ENCODE results near the gene TVP23C.

TVP23C gene

GRCh38 chr17:15465045-15465701, 98.1 kb downstream of the TVP23C start:
- no peak for DNase-seq (ENCODE audit: low read depth)

- DNase-seq (ENCODE audit: low read depth): no peak
Measured at GRCh38 chr17:15464231-15464985, 98.9 kb downstream of the TVP23C start.

GRCh38 chr17:15462976-15463772, 100.1 kb downstream of the TVP23C start:
- DNase-seq (ENCODE audit: low read depth): no peak

DNA sequence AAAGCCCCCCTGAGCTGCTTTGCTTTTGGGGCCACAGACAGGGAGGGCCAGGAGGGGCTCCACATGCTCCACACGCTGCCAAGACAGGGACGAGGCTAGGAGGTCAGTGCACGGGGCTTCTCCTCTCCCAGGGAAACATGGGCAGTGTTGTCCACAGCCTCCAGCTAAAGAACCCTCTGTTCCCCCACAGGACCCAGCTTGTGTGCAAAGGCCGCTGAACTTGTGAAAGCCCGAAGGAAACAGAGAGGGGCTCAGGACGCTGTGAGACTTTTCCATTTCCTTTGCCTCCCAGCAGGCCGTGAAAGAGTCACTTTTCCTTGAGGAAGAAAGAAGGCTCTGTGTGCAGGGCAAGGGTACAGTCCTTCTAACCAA, 105.6 kb downstream of the TVP23C start:
- no peak for DNase-seq (ENCODE audit: low read depth)

DNA sequence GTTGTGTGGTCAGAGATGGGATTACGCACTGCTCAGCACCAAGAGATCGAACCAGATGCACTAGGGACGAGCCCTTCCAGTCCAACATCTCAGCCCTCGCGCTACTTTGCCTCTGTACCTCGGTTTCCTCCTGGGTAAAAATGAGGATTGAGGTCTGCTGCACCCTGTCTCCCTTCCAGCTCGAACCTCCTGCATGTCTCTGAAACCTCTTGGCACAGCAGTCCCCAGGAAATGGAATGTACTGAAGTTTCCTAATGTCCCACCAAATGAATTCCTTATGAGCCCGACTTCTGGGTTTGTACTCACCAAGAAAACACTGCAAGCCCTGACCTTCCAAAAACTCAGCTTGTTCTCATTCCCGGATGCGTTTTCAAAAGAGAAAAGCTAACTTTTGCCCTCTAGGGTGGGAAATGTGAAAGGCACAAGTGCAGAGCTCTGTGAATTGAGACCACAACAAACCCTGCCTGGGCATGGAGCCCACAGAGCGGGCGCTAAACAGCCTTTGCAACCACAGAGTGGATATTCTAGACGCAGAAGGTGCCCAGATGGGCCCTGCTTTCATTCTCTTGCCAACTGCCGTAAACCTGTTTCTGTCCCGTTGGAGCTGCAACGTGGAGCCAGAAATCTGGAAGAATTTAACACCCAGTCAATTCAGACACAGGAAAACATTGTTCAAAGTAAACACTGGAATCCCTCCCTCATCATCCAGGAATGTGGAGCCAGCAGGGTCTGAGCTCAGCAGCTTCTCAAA, 106.1 kb downstream of the TVP23C start:
- no peak for DNase-seq (ENCODE audit: low read depth)

- no peak for DNase-seq (ENCODE audit: low read depth)
Measured at GRCh38 chr17:15456496-15456895, 106.8 kb downstream of the TVP23C start.

DNA sequence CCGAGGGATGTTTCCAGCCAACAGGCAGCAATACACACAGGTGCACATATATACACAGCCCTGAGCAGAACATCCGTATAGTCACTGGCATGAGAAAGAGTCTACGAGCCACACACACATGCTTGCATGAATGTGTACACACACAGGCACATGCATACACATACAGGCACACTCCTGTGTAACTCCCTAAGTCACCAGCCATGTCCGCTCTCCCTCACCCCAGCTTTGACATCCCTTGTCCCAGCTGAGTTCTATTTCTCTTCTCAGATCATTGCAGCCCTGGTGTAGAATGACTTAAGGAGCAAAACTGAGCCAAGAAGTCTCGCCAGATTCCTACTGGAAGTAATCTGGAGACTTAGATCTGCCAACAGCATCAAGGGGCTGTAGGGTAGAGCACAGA, 108.9 kb downstream of the TVP23C start:
- no peak for DNase-seq (ENCODE audit: low read depth)

GRCh38 chr17:15453782-15454181, 109.5 kb downstream of the TVP23C start:
- DNase-seq (ENCODE audit: low read depth): no peak

- no peak for DNase-seq (ENCODE audit: low read depth)
Measured at GRCh38 chr17:15453246-15453645, 110.0 kb downstream of the TVP23C start.

- no peak for DNase-seq (ENCODE audit: low read depth)
Measured at GRCh38 chr17:15452746-15453145, 110.5 kb downstream of the TVP23C start.
